HepG2 (cell line): ENCODE results near the gene FRMD5. TPM values are rescaled to one million over a fixed set of nuclear protein-coding genes. Genes with fewer than 3 reads are reported as not detected.

Experiments
- ATAC-seq: fragments of 200-7000 bp; cut with Tn5 transposase; 3 replicates; pipeline ENCODE4 v1.9.1; 2020; ENCODE audit warnings: mild to moderate bottlenecking, moderate library complexity
- BruUV-seq: library from RNA; stranded (reverse); fragments of 400-500 nt; replicated peaks from 2 replicates; lab custom pipeline; 2021; lab: Mats Ljungman, UMichigan
- CTCF ChIA-PET: fragments of 300-600 bp; formaldehyde crosslinking; extraction: SDS; loops from one replicate; lab custom pipeline; 2021; ENCODE audit warnings: low total read pairs, inconsistent platforms, low intra/inter-chr PET ratio; lab: Yijun Ruan, JAX
- POLR2A ChIA-PET: fragments of 350-600 bp; sonication (Branson Sonifier 250); formaldehyde crosslinking; loops from one replicate; lab custom pipeline; 2020; ENCODE audit warnings: antibody characterized with exemption, inconsistent platforms; lab: Yijun Ruan, JAX
- DNase-seq: peaks from one replicate; pipeline ENCODE4 v3.0.0-alpha.2; 2015; ENCODE audit warnings: low spot score
- FAIRE-seq: peaks from 3 replicates; lab custom pipeline; 2011; peaks lifted over from hg19 to GRCh38; lab: Jason Lieb, UNC
- H2AFZ ChIP-seq: one replicate; pipeline ENCODE4 v1.6.1; 2011; ENCODE audit warnings: low read length, inconsistent platforms
- H3K27ac ChIP-seq: fragments of 300-600 bp; 3 replicates; pipeline ENCODE4 v1.8.0; 2011; ENCODE audit warnings: mixed run types, mild to moderate bottlenecking, mixed read lengths, low read length, inconsistent platforms; ENCODE audit not compliant: insufficient read depth; ENCODE audit errors: extremely low read length
- H3K27me3 ChIP-seq, 2 experiments: fragments of 200-600 bp in 1 of 2; 2 replicates in 1 of 2; 3 replicates in 1 of 2; pipeline versions ENCODE4 v1.6.0 to v1.8.0; 2011; ENCODE audit warnings: low read length in 2 of 2, mild to moderate bottlenecking in 2 of 2, moderate library complexity in 2 of 2, inconsistent platforms in 1 of 2; ENCODE audit not compliant: insufficient read depth in 2 of 2, control insufficient read depth in 1 of 2
- H3K36me3 ChIP-seq, 2 experiments: fragments of 200-600 bp in 1 of 2; replicated peaks in 1 of 2; 2 replicates in 1 of 2; 3 replicates in 1 of 2; pipeline versions ENCODE4 v1.5.1 to v1.8.0; 2011; ENCODE audit warnings: low read length in 2 of 2, inconsistent platforms in 1 of 2; ENCODE audit not compliant: insufficient read depth in 2 of 2, control insufficient read depth in 1 of 2
- H3K4me1 ChIP-seq: 2 replicates; pipeline ENCODE4 v1.5.1; 2012; ENCODE audit warnings: low read length, inconsistent platforms; ENCODE audit not compliant: insufficient read depth
- H3K4me2 ChIP-seq: 2 replicates; pipeline ENCODE4 v1.6.0; 2011; ENCODE audit warnings: low read depth, low read length, inconsistent platforms
- H3K4me3 ChIP-seq, 3 experiments: fragments of 200-600 bp in 1 of 3; sonication (generic), shearing (Covaris generic) in 1 of 3; replicated peaks in 1 of 3; 2 replicates each; pipeline ENCODE4 v1.5.1; 2011 to 2016; ENCODE audit warnings: low read length in 3 of 3, inconsistent platforms in 2 of 3, low read depth in 2 of 3, mild to moderate bottlenecking in 2 of 3, control low read depth in 1 of 3, mixed read lengths in 1 of 3; ENCODE audit not compliant: insufficient read depth in 1 of 3
- H3K79me2 ChIP-seq: one replicate; pipeline ENCODE4 v1.6.1; 2011; ENCODE audit warnings: low read length, inconsistent platforms; ENCODE audit not compliant: insufficient read depth
- H3K9ac ChIP-seq: 2 replicates; pipeline ENCODE4 v1.6.0; 2011; ENCODE audit warnings: mild to moderate bottlenecking, low read depth, low read length, inconsistent platforms; ENCODE audit not compliant: insufficient read depth
- H3K9me3 ChIP-seq: 2 replicates; pipeline ENCODE4 v1.5.1; 2012; ENCODE audit warnings: mild to moderate bottlenecking, low read length
- H4K20me1 ChIP-seq: 2 replicates; pipeline ENCODE4 v1.6.0; 2011; ENCODE audit warnings: inconsistent platforms, mild to moderate bottlenecking, low read length, moderate library complexity; ENCODE audit not compliant: insufficient read depth
- IKZF4 ChIP-seq: sonication (generic); formaldehyde crosslinking; IDR thresholded peaks from 2 replicates; pipeline ENCODE4 v1.5.1; 2020; ENCODE audit warnings: borderline replicate concordance, mild to moderate bottlenecking, low read depth, missing genetic modification reagents; ENCODE audit errors: not compliant biosample characterization
- KLF6 ChIP-seq: IDR thresholded peaks from 2 replicates; pipeline ENCODE4 v1.8.0; 2016; ENCODE audit warnings: missing biosample characterization, missing genetic modification reagents
- STAT5B ChIP-seq: sonication (generic); formaldehyde crosslinking; IDR thresholded peaks from 2 replicates; pipeline ENCODE4 v1.4.0; 2020; ENCODE audit warnings: missing genetic modification reagents
- ZFP37 ChIP-seq: sonication (generic); formaldehyde crosslinking; IDR thresholded peaks from 2 replicates; pipeline ENCODE4 v1.4.0; 2020; ENCODE audit warnings: missing genetic modification reagents, borderline replicate concordance
- ZKSCAN8 ChIP-seq: IDR thresholded peaks from 2 replicates; pipeline ENCODE4 v1.6.1; 2016; ENCODE audit warnings: borderline replicate concordance, missing genetic modification reagents, missing compliant biosample characterization
- ZNF33A ChIP-seq: sonication (generic); formaldehyde crosslinking; IDR thresholded peaks from 2 replicates; pipeline ENCODE4 v1.5.1; 2020; ENCODE audit warnings: missing genetic modification reagents, mild to moderate bottlenecking, moderate library complexity, borderline replicate concordance
- ZNF501 ChIP-seq: sonication (generic); formaldehyde crosslinking; IDR thresholded peaks from 2 replicates; pipeline ENCODE4 v1.5.1; 2020; ENCODE audit warnings: mild to moderate bottlenecking, moderate library complexity, missing genetic modification reagents
- ZNF883 ChIP-seq: sonication (generic); formaldehyde crosslinking; IDR thresholded peaks from 2 replicates; pipeline ENCODE4 v1.5.1; 2020; ENCODE audit warnings: mild to moderate bottlenecking, missing genetic modification reagents; ENCODE audit errors: not compliant biosample characterization
- WGBS: methylation state at CpG from one replicate; pipeline ENCODE4 v1.1.6; 2017; ENCODE audit warnings: low lambda C conversion rate; 5-methylcytosine and 5-hydroxymethylcytosine counted together
- in situ Hi-C: cut with HindIII; loops from 2 replicates; pipeline ENCODE4 v1.10.0; 2017; ENCODE audit warnings: low pct_unique_long_range_greater_than_20kb; ENCODE audit not compliant: extremely low pct_ligation_motif_present
- intact Hi-C: fragments of 100-400 bp; cut with micrococcal nuclease; formaldehyde crosslinking; loops from one replicate; pipeline ENCODE4 v1.10.0; 2022; ENCODE audit not compliant: unreplicated experiment
- polyA plus RNA-seq, 8 experiments: library from polyadenylated mRNA; depleted of rRNA in 3 of 8; stranded (reverse) in 7 of 8; unstranded in 1 of 8; fragments of >200 nt; fragmentation: Illumina TruSeq in 4 of 8; extraction: Trizol in 4 of 8; gene quantifications; 2 replicates each; pipeline versions ENCODE4 v1.2.1 to v1.2.3, GENCODE V29; 2011 to 2016; ENCODE audit warnings: low read depth in 4 of 8, missing spikeins in 1 of 8, mixed read lengths in 1 of 8; ENCODE audit not compliant: insufficient read depth in 1 of 8
- total RNA-seq, 5 experiments: library from RNA; depleted of rRNA; stranded (reverse); fragments of >200 nt; fragmentation: Illumina TruSeq; extraction: Trizol; gene quantifications; 2 replicates each; pipeline ENCODE4 v1.2.3, GENCODE V29; 2016; ENCODE audit warnings: low read depth in 1 of 5
- TF ChIP-seq, protein P1 (sequence below): sonication (generic); formaldehyde crosslinking; IDR thresholded peaks from 2 replicates; pipeline ENCODE4 v1.4.0; 2020; ENCODE audit warnings: missing genetic modification reagents, mild to moderate bottlenecking, borderline replicate concordance
- TF ChIP-seq, protein P2 (sequence below): sonication (generic); formaldehyde crosslinking; IDR thresholded peaks from 2 replicates; pipeline ENCODE4 v1.4.0; 2020; ENCODE audit warnings: mild to moderate bottlenecking, missing genetic modification reagents
- TF ChIP-seq, protein P3 (sequence below): IDR thresholded peaks from 2 replicates; pipeline ENCODE4 v1.6.1; 2018; ENCODE audit warnings: missing genetic modification reagents

Gene FRMD5
- total and polyA plus RNA-seq, 2 of the 13 experiments (the other 11 are each of a cell fraction or from before 2014, with no cell fraction given) = 0.93 to 1.5 TPM

DNA sequence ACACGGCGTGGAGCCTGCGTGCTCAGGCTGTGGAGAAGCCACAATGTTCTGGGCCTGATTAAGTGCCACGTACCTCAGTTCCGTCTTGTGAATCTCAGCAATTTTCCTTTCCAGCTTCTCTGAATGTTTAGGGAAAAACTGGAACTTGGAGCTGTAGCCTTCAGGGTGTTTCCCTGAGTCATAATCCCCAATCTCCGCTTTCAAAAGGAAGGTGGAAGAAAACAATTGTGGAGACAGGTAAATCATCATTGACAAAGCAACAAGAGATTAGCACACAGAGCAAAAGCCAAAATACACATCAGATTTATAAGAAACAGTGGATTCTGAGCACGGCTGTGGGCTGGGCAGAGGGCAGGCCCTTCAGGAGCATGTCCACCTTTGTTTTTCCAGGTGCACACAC lies 289.3 kb downstream of the FRMD5 start:
- BruUV-seq = no TSS peak
- TF ChIP-seq ZNF33A (no peak), ZNF883 (no peak), IKZF4 (no peak), ZNF501 (CRISPR knock-in tag) (no peak), KLF6 (CRISPR knock-in tag) (no peak), ZFP37 (CRISPR knock-in tag) (no peak), STAT5B (CRISPR knock-in tag) (no peak), ZKSCAN8 (CRISPR knock-in tag) (no peak)
- TF ChIP-seq, protein P1, sequence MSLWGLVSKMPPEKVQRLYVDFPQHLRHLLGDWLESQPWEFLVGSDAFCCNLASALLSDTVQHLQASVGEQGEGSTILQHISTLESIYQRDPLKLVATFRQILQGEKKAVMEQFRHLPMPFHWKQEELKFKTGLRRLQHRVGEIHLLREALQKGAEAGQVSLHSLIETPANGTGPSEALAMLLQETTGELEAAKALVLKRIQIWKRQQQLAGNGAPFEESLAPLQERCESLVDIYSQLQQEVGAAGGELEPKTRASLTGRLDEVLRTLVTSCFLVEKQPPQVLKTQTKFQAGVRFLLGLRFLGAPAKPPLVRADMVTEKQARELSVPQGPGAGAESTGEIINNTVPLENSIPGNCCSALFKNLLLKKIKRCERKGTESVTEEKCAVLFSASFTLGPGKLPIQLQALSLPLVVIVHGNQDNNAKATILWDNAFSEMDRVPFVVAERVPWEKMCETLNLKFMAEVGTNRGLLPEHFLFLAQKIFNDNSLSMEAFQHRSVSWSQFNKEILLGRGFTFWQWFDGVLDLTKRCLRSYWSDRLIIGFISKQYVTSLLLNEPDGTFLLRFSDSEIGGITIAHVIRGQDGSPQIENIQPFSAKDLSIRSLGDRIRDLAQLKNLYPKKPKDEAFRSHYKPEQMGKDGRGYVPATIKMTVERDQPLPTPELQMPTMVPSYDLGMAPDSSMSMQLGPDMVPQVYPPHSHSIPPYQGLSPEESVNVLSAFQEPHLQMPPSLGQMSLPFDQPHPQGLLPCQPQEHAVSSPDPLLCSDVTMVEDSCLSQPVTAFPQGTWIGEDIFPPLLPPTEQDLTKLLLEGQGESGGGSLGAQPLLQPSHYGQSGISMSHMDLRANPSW (CRISPR knock-in tag) = no peak
- TF ChIP-seq, protein P2, sequence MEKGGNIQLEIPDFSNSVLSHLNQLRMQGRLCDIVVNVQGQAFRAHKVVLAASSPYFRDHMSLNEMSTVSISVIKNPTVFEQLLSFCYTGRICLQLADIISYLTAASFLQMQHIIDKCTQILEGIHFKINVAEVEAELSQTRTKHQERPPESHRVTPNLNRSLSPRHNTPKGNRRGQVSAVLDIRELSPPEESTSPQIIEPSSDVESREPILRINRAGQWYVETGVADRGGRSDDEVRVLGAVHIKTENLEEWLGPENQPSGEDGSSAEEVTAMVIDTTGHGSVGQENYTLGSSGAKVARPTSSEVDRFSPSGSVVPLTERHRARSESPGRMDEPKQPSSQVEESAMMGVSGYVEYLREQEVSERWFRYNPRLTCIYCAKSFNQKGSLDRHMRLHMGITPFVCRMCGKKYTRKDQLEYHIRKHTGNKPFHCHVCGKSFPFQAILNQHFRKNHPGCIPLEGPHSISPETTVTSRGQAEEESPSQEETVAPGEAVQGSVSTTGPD = no peak
- TF ChIP-seq, protein P3, sequence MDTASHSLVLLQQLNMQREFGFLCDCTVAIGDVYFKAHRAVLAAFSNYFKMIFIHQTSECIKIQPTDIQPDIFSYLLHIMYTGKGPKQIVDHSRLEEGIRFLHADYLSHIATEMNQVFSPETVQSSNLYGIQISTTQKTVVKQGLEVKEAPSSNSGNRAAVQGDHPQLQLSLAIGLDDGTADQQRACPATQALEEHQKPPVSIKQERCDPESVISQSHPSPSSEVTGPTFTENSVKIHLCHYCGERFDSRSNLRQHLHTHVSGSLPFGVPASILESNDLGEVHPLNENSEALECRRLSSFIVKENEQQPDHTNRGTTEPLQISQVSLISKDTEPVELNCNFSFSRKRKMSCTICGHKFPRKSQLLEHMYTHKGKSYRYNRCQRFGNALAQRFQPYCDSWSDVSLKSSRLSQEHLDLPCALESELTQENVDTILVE (CRISPR knock-in tag) = no peak
- H3K27me3 ChIP-seq = no peaks in the 10 kb centered on the region
- ChIA-PET POLR2A (no interaction called here), CTCF (no interaction called here)
- H3K4me3 ChIP-seq = no peak overlapping the region
- FAIRE-seq (no peak), DNase-seq (no peak), ATAC-seq (no peak)
- H2AFZ ChIP-seq = no peak overlapping the region
- no peak overlapping the region for H3K4me2 ChIP-seq
- no peaks in the 10 kb centered on the region for H3K36me3 ChIP-seq
- WGBS = 72% methylated on average over 7 of the region's 7 CpGs
- no peaks in the 10 kb centered on the region for H3K9me3 ChIP-seq
- peaks cover 11% of the 10 kb centered on the region for H3K4me1 ChIP-seq
- no peak overlapping the region for H3K9ac ChIP-seq
- no peaks in the 10 kb centered on the region for H4K20me1 ChIP-seq
- H3K79me2 ChIP-seq = no peaks in the 10 kb centered on the region
- in situ Hi-C loops (loop anchor here (10.0 kb wide), 1 partner anchor 309 kb away; no protein-coding TSS in a partner anchor), intact Hi-C loops (no loop called here)
- no peak overlapping the region for H3K27ac ChIP-seq
